Endothelial cell of umbilical vein (primary cell): Measurements from ENCODE around the gene GMPR2. TPM values are rescaled to one million over a fixed set of nuclear protein-coding genes. Genes with fewer than 3 reads are reported as not detected.

Experiments
- BruUV-seq: library from RNA; stranded (reverse); fragments of 400-500 nt; replicated peaks from 2 replicates; lab custom pipeline; 2021; lab: Mats Ljungman, UMichigan
- CTCF ChIA-PET: fragments of 300-600, 350-600 bp; sonication (Branson Sonifier 250); formaldehyde crosslinking; loops from one replicate; lab custom pipeline; 2021; ENCODE audit warnings: antibody characterized with exemption, inconsistent platforms; lab: Charles Lee
- POLR2A ChIA-PET: fragments of 300-600, 350-600 bp; sonication (Branson Sonifier 250); formaldehyde crosslinking; loops from one replicate; lab custom pipeline; 2021; ENCODE audit warnings: antibody characterized with exemption, inconsistent platforms; lab: Charles Lee
- DNase-seq: peaks from one replicate; pipeline ENCODE4 v3.0.0-alpha.2; 2011; ENCODE audit warnings: low read depth, low spot score
- FAIRE-seq: peaks from 2 replicates; lab custom pipeline; 2011; peaks lifted over from hg19 to GRCh38; lab: Jason Lieb, UNC
- H2AFZ ChIP-seq: 2 replicates; pipeline ENCODE4 v1.6.0; 2012; ENCODE audit warnings: low read depth, low read length, control low read depth, inconsistent platforms
- H3K27ac ChIP-seq: 2 replicates; pipeline ENCODE4 v1.5.1; 2011; ENCODE audit warnings: low read depth, mild to moderate bottlenecking, control low read depth, low read length, moderate library complexity; ENCODE audit not compliant: insufficient read depth
- H3K27me3 ChIP-seq, 2 experiments: 2 replicates each; pipeline versions ENCODE4 v1.6.0 to v1.6.1; 2011; ENCODE audit warnings: low read length in 2 of 2, mixed read lengths in 1 of 2; ENCODE audit not compliant: control insufficient read depth in 2 of 2, insufficient read depth in 2 of 2
- H3K36me3 ChIP-seq, 2 experiments: 2 replicates in 1 of 2; 3 replicates in 1 of 2; pipeline ENCODE4 v1.5.1; 2011; ENCODE audit warnings: low read length in 2 of 2, mild to moderate bottlenecking in 1 of 2, moderate library complexity in 1 of 2; ENCODE audit not compliant: control insufficient read depth in 2 of 2, insufficient read depth in 2 of 2; ENCODE audit errors: extremely low read depth in 1 of 2
- H3K4me1 ChIP-seq: 3 replicates; pipeline ENCODE4 v1.5.1; 2011; ENCODE audit warnings: mild to moderate bottlenecking, low read length; ENCODE audit not compliant: control insufficient read depth, insufficient read depth; ENCODE audit errors: extremely low read depth
- H3K4me2 ChIP-seq: 2 replicates; pipeline ENCODE4 v1.6.1; 2011; ENCODE audit warnings: low read length, control low read depth, mixed read lengths; ENCODE audit not compliant: insufficient read depth
- H3K4me3 ChIP-seq, 3 experiments: fragments of 200-600 bp in 1 of 3; sonication (generic), shearing (Covaris generic) in 1 of 3; replicated peaks in 1 of 3; 2 replicates each; pipeline ENCODE4 v1.5.1; 2011 to 2016; ENCODE audit warnings: control low read depth in 3 of 3, low read length in 3 of 3, mild to moderate bottlenecking in 2 of 3, inconsistent platforms in 1 of 3, low read depth in 1 of 3, moderate library complexity in 1 of 3; ENCODE audit not compliant: insufficient read depth in 1 of 3
- H3K79me2 ChIP-seq: 2 replicates; pipeline ENCODE4 v1.6.0; 2012; ENCODE audit warnings: low read length, inconsistent platforms; ENCODE audit not compliant: control insufficient read depth, insufficient read depth
- H3K9ac ChIP-seq: replicated peaks from 2 replicates; pipeline ENCODE3; 2011; ENCODE audit warnings: low read length, control low read depth; ENCODE audit not compliant: insufficient read depth; ENCODE audit errors: extremely low read depth
- H3K9me1 ChIP-seq: replicated peaks from 3 replicates; pipeline ENCODE4 v1.6.0; 2011; ENCODE audit warnings: mild to moderate bottlenecking, low read length; ENCODE audit not compliant: control insufficient read depth, insufficient read depth; ENCODE audit errors: extremely low read depth
- H3K9me3 ChIP-seq: replicated peaks from 2 replicates; pipeline ENCODE4 v1.5.1; 2012; ENCODE audit warnings: low read length, inconsistent platforms; ENCODE audit not compliant: control insufficient read depth, insufficient read depth
- H4K20me1 ChIP-seq: replicated peaks from 2 replicates; pipeline ENCODE3; 2011; ENCODE audit warnings: mild to moderate bottlenecking, low read length; ENCODE audit not compliant: control insufficient read depth, insufficient read depth; ENCODE audit errors: extremely low read depth
- CTCF ChIP-seq, 2 donors: IDR thresholded peaks; 1 replicate in 1 of 2; 2 replicates in 1 of 2; pipeline ENCODE4 v1.5.1; 2011; ENCODE audit warnings: low read length in 2 of 2, mild to moderate bottlenecking in 2 of 2, moderate library complexity in 2 of 2, control low read depth in 1 of 2, inconsistent platforms in 1 of 2, low read depth in 1 of 2; ENCODE audit not compliant: insufficient read depth in 1 of 2; ENCODE audit errors: extremely low read depth in 1 of 2
- EZH2 ChIP-seq: IDR thresholded peaks from 2 replicates; pipeline ENCODE4 v1.6.1; 2012; ENCODE audit warnings: borderline replicate concordance, low read depth, mild to moderate bottlenecking, moderate library complexity, low read length, inconsistent platforms; ENCODE audit not compliant: severe bottlenecking
- FOS ChIP-seq: IDR thresholded peaks from 2 replicates; pipeline ENCODE4 v1.6.1; 2011; ENCODE audit warnings: mild to moderate bottlenecking, low read length, moderate library complexity, borderline replicate concordance; ENCODE audit not compliant: insufficient read depth
- GATA2 ChIP-seq: IDR thresholded peaks from 2 replicates; pipeline ENCODE4 v1.7.0; 2011; ENCODE audit warnings: low read depth, mild to moderate bottlenecking, moderate library complexity, mixed read lengths, low read length; ENCODE audit not compliant: insufficient read length, insufficient read depth
- JUN ChIP-seq: IDR thresholded peaks from 2 replicates; pipeline ENCODE4 v1.6.1; 2011; ENCODE audit warnings: borderline replicate concordance, low read depth; ENCODE audit not compliant: insufficient read length, insufficient read depth
- MAX ChIP-seq: IDR thresholded peaks from 2 replicates; pipeline ENCODE4 v1.6.1; 2011; ENCODE audit not compliant: insufficient read depth, insufficient read length
- MYC ChIP-seq: IDR thresholded peaks from one replicate; pipeline ENCODE4 v1.6.1; 2011; ENCODE audit warnings: mild to moderate bottlenecking, low read depth, low read length
- POLR2A ChIP-seq: IDR thresholded peaks from 2 replicates; pipeline ENCODE4 v1.6.1; 2012; ENCODE audit warnings: low read depth, mild to moderate bottlenecking, control low read depth, low read length
- POLR2AphosphoS5 ChIP-seq: IDR thresholded peaks from 2 replicates; pipeline ENCODE4 v1.6.1; 2012; ENCODE audit warnings: low read depth, mild to moderate bottlenecking, control low read depth, low read length, moderate library complexity; ENCODE audit not compliant: insufficient read depth
- dilution Hi-C: fragments of 300-500 bp; cut with MboI; formaldehyde crosslinking; loops from one replicate; pipeline ENCODE4 v1.15.0; 2019; ENCODE audit warnings: low sequenced_read_pairs; ENCODE audit not compliant: extremely low pct_ligation_motif_present
- intact Hi-C: fragments of 100-400 bp; cut with micrococcal nuclease; formaldehyde crosslinking; loops from one replicate; pipeline ENCODE4 v1.10.0; 2022
- polyA plus RNA-seq, 4 experiments: library from polyadenylated mRNA; depleted of rRNA in 3 of 4; stranded (reverse) in 3 of 4; unstranded in 1 of 4; fragments of >200 nt; gene quantifications; 2 replicates each; pipeline versions ENCODE4 v1.2.1 to v1.2.3, GENCODE V29; 2011 to 2012; ENCODE audit warnings: missing spikeins in 1 of 4
- total RNA-seq: library from RNA; stranded (reverse); gene quantifications from 2 replicates; pipeline ENCODE4 v1.2.3, GENCODE V29; 2021

Gene GMPR2
- total and polyA plus RNA-seq, 2 donors (not counting 3 experiments of a cell fraction or from before 2014, with no cell fraction given), result 58.1 to 61.8 TPM

- H3K4me2 ChIP-seq, result peak within 1 kb of the TSS; percentile 90
- H3K9me3 ChIP-seq, result no peaks in the 10 kb centered on the region
- H3K36me3 ChIP-seq, result peaks cover 5 to 14% of the 10 kb centered on the region in 2 experiments
- POLR2A ChIA-PET, result interaction anchor here (0.7 to 1.8 kb wide), 6 partner anchors 9 to 49 kb away, joined by 3 to 14 read pairs (median 5); partner anchors contain the start of genes CHMP4A, PSME2, RNF31 and TINF2
- peak; percentile 93 for DNase-seq
- peak within 1 kb of the TSS; percentile 94 for H3K9ac ChIP-seq
- CTCF ChIA-PET, result interaction anchor here (0.9 to 3.9 kb wide), 12 partner anchors 14 to 236 kb away, joined by 3 to 19 read pairs (median 6); partner anchors contain the start of genes CHMP4A, CIDEB, IRF9 and LTB4R
- H3K9me1 ChIP-seq, result no peaks in the 10 kb centered on the region
- peak; percentile 90 for FAIRE-seq
- TF ChIP-seq POLR2AphosphoS5 (peak; percentile 58), EZH2 (no peak), POLR2A (no peak), MAX (peak; percentile 67), GATA2 (no peak), JUN (no peak), CTCF (IDR thresholded peaks at IDR 0.05; ENCODE audit: extremely low read depth in 1 of 2, insufficient read depth in 1 of 2, low read depth in 1 of 2, low read length in 2 of 2) (no peak), MYC (peak; percentile 41), FOS (peak; percentile 32)
- intact Hi-C loops (loop anchor here (1.0 to 2.0 kb wide), 4 partner anchors 18 to 47 kb away; partner anchors contain the start of genes CHMP4A, GMPR2, NEDD8 and TINF2), dilution Hi-C loops (no loop called here)
- H3K27ac ChIP-seq, result peak within 1 kb of the TSS; percentile 93
- peak within 1 kb of the TSS; percentile 67 for H2AFZ ChIP-seq
- peaks cover 35% of the 10 kb centered on the region for H3K79me2 ChIP-seq
- H3K4me1 ChIP-seq, result peaks cover 16% of the 10 kb centered on the region
- no peaks in the 10 kb centered on the region for H3K27me3 ChIP-seq
- no TSS peak for BruUV-seq
- H4K20me1 ChIP-seq, result no peaks in the 10 kb centered on the region
- peak within 1 kb of the TSS; percentile 36 to 82 (median 69) for H3K4me3 ChIP-seq
Measured at GRCh38 chr14:24195186-24196070, 37.3 kb upstream of the GMPR2 start, which contains the start of gene TM9SF1. TM9SF1 (minus strand) TSS chr14:24195441; CDS start chr14:24195019, 422 bp downstream.
